Gastrocnemius medialis (tissue), 4 donors: Measurements from ENCODE around the gene CCDC185. TPM values are rescaled to one million over a fixed set of nuclear protein-coding genes. Genes with fewer than 3 reads are reported as not detected.
"Not testable (repeated sequence)": the region's sequence is repeated elsewhere in the genome, so short reads cannot be mapped to it uniquely, and the experiment has no call there.

Experiments used
- ATAC-seq, 2 donors: fragments of 150-250 bp; one replicate each; pipeline ENCODE4 v1.9.1; 2016
- DNase-seq, 2 donors: peaks; one replicate each; pipeline ENCODE4 v3.0.0-alpha.2; 2019
- H3K27ac ChIP-seq, 4 donors: fragments of 200-600 bp; sonication (generic); 1 replicate in 1 of 4; 2 replicates in 3 of 4; pipeline ENCODE4 v1.5.1; 2016 to 2018; ENCODE audit warnings: mild to moderate bottlenecking in 2 of 4, moderate library complexity in 1 of 4
- H3K27me3 ChIP-seq, 3 donors: fragments of 200-600 bp; sonication (generic) in 2 of 3; 1 replicate in 1 of 3; 2 replicates in 2 of 3; pipeline versions ENCODE4 v1.5.1 to v1.6.0; 2016 to 2019; ENCODE audit warnings: mild to moderate bottlenecking in 1 of 3, moderate library complexity in 1 of 3
- H3K36me3 ChIP-seq, 2 donors: fragments of 200-600 bp; sonication (generic) in 1 of 2; one replicate each; pipeline ENCODE4 v1.5.1; 2017 to 2018
- H3K4me1 ChIP-seq, 2 donors: fragments of 200-600 bp; sonication (generic) in 1 of 2; one replicate each; pipeline ENCODE4 v1.5.1; 2016 to 2017; ENCODE audit warnings: mild to moderate bottlenecking in 2 of 2
- H3K4me3 ChIP-seq, 4 donors: fragments of 200-600 bp; sonication (generic) in 3 of 4; 1 replicate in 1 of 4; 2 replicates in 3 of 4; pipeline ENCODE4 v1.5.1; 2016 to 2019; ENCODE audit warnings: mild to moderate bottlenecking in 2 of 4
- H3K9me3 ChIP-seq, 3 donors: fragments of 200-600 bp; sonication (generic) in 2 of 3; 1 replicate in 1 of 3; 2 replicates in 2 of 3; pipeline ENCODE4 v1.5.1; 2016 to 2019
- CTCF ChIP-seq, 5 experiments: fragments of 450-650 bp in 3 of 5; fragments of 200-600 bp in 2 of 5; sonication (generic) in 2 of 5; IDR thresholded peaks in 4 of 5; conservative IDR thresholded peaks in 1 of 5; 1 replicate in 4 of 5; 2 replicates in 1 of 5; pipeline ENCODE4 v1.5.1; 2016 to 2019; ENCODE audit warnings: antibody characterized with exemption in 5 of 5, mild to moderate bottlenecking in 3 of 5, moderate library complexity in 3 of 5
- POLR2A ChIP-seq, 2 donors: fragments of 450-650 bp; IDR thresholded peaks; one replicate each; pipeline ENCODE4 v1.6.1; 2017; ENCODE audit warnings: antibody characterized with exemption in 2 of 2, mild to moderate bottlenecking in 2 of 2, moderate library complexity in 2 of 2
- in situ Hi-C, 4 donors: fragments of 200-750 bp; cut with MboI; loops; one replicate each; pipeline versions ENCODE4 v1.15.0 to v1.8.0; 2017; ENCODE audit warnings: low sequenced_read_pairs in 4 of 4
- intact Hi-C: fragments of 100-400 bp; cut with DNase I; formaldehyde crosslinking; loops from one replicate; pipeline ENCODE4 v1.15.1; 2023; ENCODE audit warnings: low total_unique reads
- total RNA-seq, 4 donors: library from RNA; depleted of rRNA; stranded (reverse); fragments of >200 nt; gene quantifications; one replicate each; pipeline versions ENCODE4 v1.1.0 to v1.2.3, GENCODE V29; 2016

Gene CCDC185
- total RNA-seq, 4 donors from 2014 or later = not detected

GRCh38 chr1:223378754-223379153 lies 14.5 kb upstream of the CCDC185 start:
- no peaks in the 10 kb centered on the region for H3K4me1 ChIP-seq
- DNase-seq (no peak), ATAC-seq (no peak)
- intact Hi-C loops (no loop called here), in situ Hi-C loops (no loop called here)
- TF ChIP-seq CTCF (IDR thresholded peaks at IDR 0.05 in 4 of 5, conservative IDR thresholded peaks at IDR 0.05 in 1 of 5) (no peak), POLR2A (IDR thresholded peaks at IDR 0.05) (no peak)
- H3K27ac ChIP-seq = no peak overlapping the region
- no peaks in the 10 kb centered on the region for H3K9me3 ChIP-seq
- H3K4me3 ChIP-seq = no peak overlapping the region
- no peaks in the 10 kb centered on the region for H3K27me3 ChIP-seq
- no peaks in the 10 kb centered on the region for H3K36me3 ChIP-seq

GRCh38 chr1:223386013-223386412 lies 7.2 kb upstream of the CCDC185 start:
- DNase-seq (no peak), ATAC-seq (no peak)
- in situ Hi-C loops (no loop called here), intact Hi-C loops (no loop called here)
- H3K27ac ChIP-seq = no peak overlapping the region
- no peaks in the 10 kb centered on the region for H3K27me3 ChIP-seq
- no peak for TF ChIP-seq CTCF (IDR thresholded peaks at IDR 0.05 in 4 of 5, conservative IDR thresholded peaks at IDR 0.05 in 1 of 5)
- no peaks in the 10 kb centered on the region for H3K36me3 ChIP-seq
- H3K4me1 ChIP-seq = no peaks in the 10 kb centered on the region
- H3K4me3 ChIP-seq = no peak overlapping the region
- no peaks in the 10 kb centered on the region for H3K9me3 ChIP-seq

- intact Hi-C loops (no loop called here), in situ Hi-C loops (no loop called here)
- no peak overlapping the region for H3K27ac ChIP-seq
- no peaks in the 10 kb centered on the region for H3K9me3 ChIP-seq
- no peak for ATAC-seq
- H3K36me3 ChIP-seq = no peaks in the 10 kb centered on the region
- no peaks in the 10 kb centered on the region for H3K4me1 ChIP-seq
- H3K27me3 ChIP-seq = peaks cover 8 to 32% (median 19%) of the 10 kb centered on the region in 3 donors
- TF ChIP-seq CTCF (IDR thresholded peaks at IDR 0.05 in 4 of 5, conservative IDR thresholded peaks at IDR 0.05 in 1 of 5) = no peak
- TF ChIP-seq POLR2A (IDR thresholded peaks at IDR 0.05) = no peak
- no peak overlapping the region for H3K4me3 ChIP-seq
- DNase-seq = no peak
Measured at GRCh38 chr1:223390618-223391017, 2.6 kb upstream of the CCDC185 start.

- H3K4me1 ChIP-seq = no peaks in the 10 kb centered on the region
- in situ Hi-C loops (no loop called here), intact Hi-C loops (no loop called here)
- no peaks in the 10 kb centered on the region for H3K9me3 ChIP-seq
- DNase-seq (no peak), ATAC-seq (no peak)
- H3K27me3 ChIP-seq = peaks cover 8 to 32% (median 19%) of the 10 kb centered on the region in 3 donors
- H3K4me3 ChIP-seq = no peak overlapping the region
- H3K36me3 ChIP-seq = no peaks in the 10 kb centered on the region
- TF ChIP-seq POLR2A (IDR thresholded peaks at IDR 0.05) = no peak
- no peak for TF ChIP-seq CTCF (IDR thresholded peaks at IDR 0.05 in 4 of 5, conservative IDR thresholded peaks at IDR 0.05 in 1 of 5)
- no peak overlapping the region for H3K27ac ChIP-seq
Measured at GRCh38 chr1:223394242-223394641, 1.0 kb downstream of the CCDC185 start.

- intact Hi-C loops (no loop called here), in situ Hi-C loops (no loop called here)
- Histone ChIP-seq H3K4me3 (no peak overlapping the region), H3K27ac (no peak overlapping the region), H3K9me3 (no peaks in the 10 kb centered on the region), H3K27me3 (peaks cover 8 to 32% (median 19%) of the 10 kb centered on the region in 3 donors), H3K4me1 (no peaks in the 10 kb centered on the region), H3K36me3 (no peaks in the 10 kb centered on the region)
- TF ChIP-seq POLR2A (IDR thresholded peaks at IDR 0.05) = no peak
- no peak for TF ChIP-seq CTCF (IDR thresholded peaks at IDR 0.05 in 4 of 5, conservative IDR thresholded peaks at IDR 0.05 in 1 of 5)
- ATAC-seq (no peak), DNase-seq (no peak)
Measured at GRCh38 chr1:223394706-223395105, 1.5 kb downstream of the CCDC185 start.

GRCh38 chr1:223399393-223399792 lies 6.2 kb downstream of the CCDC185 start:
- not testable (repeated sequence) for H3K36me3 ChIP-seq

More at GRCh38 chr1:223399393-223399792, 6.2 kb downstream of the CCDC185 start:
- DNase-seq, ATAC-seq, H3K9me3 ChIP-seq, H3K4me3 ChIP-seq, H3K27ac ChIP-seq, intact Hi-C loops, in situ Hi-C loops, H3K27me3 ChIP-seq, H3K4me1 ChIP-seq: not testable (repeated sequence)
